ENCODE results near the gene C22orf15. TPM values are rescaled to one million over a fixed set of nuclear protein-coding genes. Genes with fewer than 3 reads are reported as not detected.

The C22orf15 gene
- total and polyA plus RNA-seq, 2 of the 8 experiments (the other 6 are each of a cell fraction or from before 2014, with no cell fraction given), result 4.2 to 4.9 TPM

GRCh38 chr22:23722724-23723123 lies 40.1 kb upstream of the C22orf15 start:
- no peak overlapping the region for H3K14ac ChIP-seq (ENCODE audit: insufficient read length)
- DNase-seq (ENCODE audit: low read depth in 1 of 2, low spot score in 2 of 2) (no peak), FAIRE-seq (no peak)
- no peak overlapping the region for H3K23ac ChIP-seq (ENCODE audit: insufficient read length)
- no peak overlapping the region for H2BK5ac ChIP-seq (ENCODE audit: low read depth, low read length)
- no peak overlapping the region for H4K5ac ChIP-seq (ENCODE audit: insufficient read length, low read depth, low read length)
- H3K4me2 ChIP-seq (ENCODE audit: insufficient read depth in 1 of 2, low read depth in 2 of 2, low read length in 2 of 2), result no peak overlapping the region
- H3K18ac ChIP-seq (ENCODE audit: extremely low read depth, low read length), result no peak overlapping the region
- H2BK20ac ChIP-seq (ENCODE audit: low read length), result no peak overlapping the region
- no peak overlapping the region for H3K27ac ChIP-seq (ENCODE audit: low read depth, low read length)
- H2AFZ ChIP-seq (ENCODE audit: low read length), result no peak overlapping the region
- no peaks in the 10 kb centered on the region for H3K79me1 ChIP-seq (ENCODE audit: low read depth, low read length)
- WGBS, 2 experiments (ENCODE audit: extremely low coverage in 1 of 2, insufficient coverage in 1 of 2, insufficient read length in 1 of 2, insufficient replicate concordance in 2 of 2, low coverage in 1 of 2, low lambda C conversion rate in 2 of 2, missing lambda C conversion rate in 1 of 2), result 92% methylated on average over 2 of the region's 2 CpGs; no CpG with 5 or more reads in 1 of the 2 experiments
- H2BK120ac ChIP-seq (replicated peaks; ENCODE audit: low read depth, low read length), result no peak overlapping the region
- no peaks in the 10 kb centered on the region for H3K9me3 ChIP-seq (ENCODE audit: insufficient read depth in 2 of 2, low read depth in 1 of 2, low read length in 1 of 2)
- no peaks in the 10 kb centered on the region for H3K4me1 ChIP-seq (replicated peaks in 1 of 4; ENCODE audit: control insufficient read depth in 3 of 4, insufficient read depth in 4 of 4, low read length in 3 of 4)
- H3K4ac ChIP-seq (replicated peaks; ENCODE audit: insufficient read length, low read depth, low read length), result no peak overlapping the region
- no peak overlapping the region for H2BK15ac ChIP-seq (ENCODE audit: low read length)
- H4K91ac ChIP-seq (replicated peaks; ENCODE audit: insufficient read length, low read length), result no peak overlapping the region
- ChIA-PET POLR2A (ENCODE audit: partially characterized antibody) (no interaction called here), CTCF (ENCODE audit: partially characterized antibody) (interaction anchor here (0.6 to 1.4 kb wide), 4 partner anchors 9 to 1503 kb away, joined by 3 to 5 read pairs (median 4); no protein-coding TSS in a partner anchor)
- H2AK5ac ChIP-seq (ENCODE audit: low read depth, low read length), result no peak overlapping the region
- no peak overlapping the region for H3K56ac ChIP-seq (replicated peaks; ENCODE audit: insufficient read length, low read depth, low read length)
- no peak overlapping the region for H3K9ac ChIP-seq (replicated peaks in 1 of 4; ENCODE audit: extremely low read depth in 1 of 4, low read depth in 3 of 4, low read length in 3 of 4)
- H3K79me2 ChIP-seq (ENCODE audit: control insufficient read depth in 1 of 2, insufficient read depth in 2 of 2, low read length in 2 of 2), result no peaks in the 10 kb centered on the region
- no peaks in the 10 kb centered on the region for H3K23me2 ChIP-seq (ENCODE audit: low read depth, low read length)
- no peak overlapping the region for H4K8ac ChIP-seq (ENCODE audit: extremely low read depth, insufficient read depth, low read length)
- H4K20me1 ChIP-seq (replicated peaks in 1 of 2; ENCODE audit: control insufficient read depth in 1 of 2, insufficient read depth in 2 of 2, low read length in 2 of 2), result no peaks in the 10 kb centered on the region
- no peak for TF ChIP-seq BACH1 (IDR thresholded peaks at IDR 0.05; ENCODE audit: low read length)
- TF ChIP-seq SIN3A (conservative IDR thresholded peaks at IDR 0.05 in 1 of 2, IDR thresholded peaks at IDR 0.05 in 1 of 2; ENCODE audit: low read depth in 1 of 2, low read length in 2 of 2), result no peak
- TF ChIP-seq CREB1 (IDR thresholded peaks at IDR 0.05), result no peak
- no peak for TF ChIP-seq RBBP5 (IDR thresholded peaks at IDR 0.05; ENCODE audit: borderline replicate concordance, low read depth, low read length)
- TF ChIP-seq, protein P1, sequence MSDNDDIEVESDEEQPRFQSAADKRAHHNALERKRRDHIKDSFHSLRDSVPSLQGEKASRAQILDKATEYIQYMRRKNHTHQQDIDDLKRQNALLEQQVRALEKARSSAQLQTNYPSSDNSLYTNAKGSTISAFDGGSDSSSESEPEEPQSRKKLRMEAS (IDR thresholded peaks at IDR 0.05), result no peak
- TF ChIP-seq FOSL1 (IDR thresholded peaks at IDR 0.05; ENCODE audit: insufficient read depth, low read depth, low read length), result no peak
- TF ChIP-seq SUZ12 (IDR thresholded peaks at IDR 0.05; ENCODE audit: low read length), result no peak
- TF ChIP-seq, protein P2, sequence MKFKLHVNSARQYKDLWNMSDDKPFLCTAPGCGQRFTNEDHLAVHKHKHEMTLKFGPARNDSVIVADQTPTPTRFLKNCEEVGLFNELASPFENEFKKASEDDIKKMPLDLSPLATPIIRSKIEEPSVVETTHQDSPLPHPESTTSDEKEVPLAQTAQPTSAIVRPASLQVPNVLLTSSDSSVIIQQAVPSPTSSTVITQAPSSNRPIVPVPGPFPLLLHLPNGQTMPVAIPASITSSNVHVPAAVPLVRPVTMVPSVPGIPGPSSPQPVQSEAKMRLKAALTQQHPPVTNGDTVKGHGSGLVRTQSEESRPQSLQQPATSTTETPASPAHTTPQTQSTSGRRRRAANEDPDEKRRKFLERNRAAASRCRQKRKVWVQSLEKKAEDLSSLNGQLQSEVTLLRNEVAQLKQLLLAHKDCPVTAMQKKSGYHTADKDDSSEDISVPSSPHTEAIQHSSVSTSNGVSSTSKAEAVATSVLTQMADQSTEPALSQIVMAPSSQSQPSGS (IDR thresholded peaks at IDR 0.05; ENCODE audit: low read length), result no peak
- TF ChIP-seq SIRT6 (IDR thresholded peaks at IDR 0.05; ENCODE audit: low read length), result no peak
- no peak for TF ChIP-seq CTCF (IDR thresholded peaks at IDR 0.05; ENCODE audit: control extremely low read depth in 1 of 3, insufficient read depth in 1 of 3, low read depth in 1 of 3, low read length in 3 of 3)
- H3K27me3 ChIP-seq (replicated peaks in 1 of 4; ENCODE audit: control insufficient read depth in 3 of 4, extremely low read depth in 1 of 4, insufficient read depth in 3 of 4, low read length in 3 of 4), result no peaks in the 10 kb centered on the region
- no peak overlapping the region for H2BK12ac ChIP-seq (ENCODE audit: low read depth, low read length)
- no peaks in the 10 kb centered on the region for H3K36me3 ChIP-seq (ENCODE audit: control insufficient read depth in 2 of 4, insufficient read depth in 4 of 4, low read length in 3 of 4)
- H3K4me3 ChIP-seq (ENCODE audit: extremely low read depth in 1 of 4, insufficient read depth in 2 of 4, low read depth in 3 of 4, low read length in 4 of 4), result no peak overlapping the region

Measured in H1 (cell line).